GM12878 (cell line): Measurements from ENCODE around the gene CNTN4.

ENCODE experiments used
- CHD4 ChIP-seq: fragments of 200-600 bp; sonication (generic); IDR thresholded peaks from 2 replicates; pipeline ENCODE4 v1.6.1; 2016; ENCODE audit warnings: mild to moderate bottlenecking
- EZH2 ChIP-seq: IDR thresholded peaks from 2 replicates; pipeline ENCODE4 v1.6.1; 2012; ENCODE audit warnings: low read depth, mild to moderate bottlenecking, control low read depth, inconsistent platforms, low read length, borderline replicate concordance; ENCODE audit not compliant: control insufficient read depth
- HDAC2 ChIP-seq: fragments of 200-600 bp; sonication (generic); IDR thresholded peaks from 2 replicates; pipeline ENCODE4 v1.6.1; 2017
- JUNB ChIP-seq: IDR thresholded peaks from 2 replicates; pipeline ENCODE4 v1.6.1; 2016; ENCODE audit warnings: antibody characterized with exemption, mild to moderate bottlenecking
- JUND ChIP-seq: IDR thresholded peaks from 2 replicates; pipeline ENCODE4 v1.6.1; 2012; ENCODE audit warnings: low read depth, mild to moderate bottlenecking, low read length, improper control_type of control experiment, moderate library complexity
- TF ChIP-seq, protein P1 (sequence below), 3 experiments: IDR thresholded peaks in 2 of 3; conservative IDR thresholded peaks in 1 of 3; 2 replicates each; pipeline ENCODE4 v1.5.1; 2011; ENCODE audit warnings: low read depth in 3 of 3, low read length in 3 of 3, mild to moderate bottlenecking in 3 of 3, control low read depth in 2 of 3, moderate library complexity in 2 of 3, inconsistent platforms in 1 of 3, mixed read lengths in 1 of 3; ENCODE audit not compliant: control insufficient read depth in 2 of 3, insufficient read depth in 1 of 3; ENCODE audit errors: extremely low read depth in 1 of 3
- TF ChIP-seq, protein P2 (sequence below): fragments of 450-650 bp; IDR thresholded peaks from 2 replicates; pipeline ENCODE4 v1.6.1; 2018; ENCODE audit warnings: mild to moderate bottlenecking, low read depth, moderate library complexity; ENCODE audit not compliant: partially characterized antibody
- TF ChIP-seq, protein P3 (sequence below): IDR thresholded peaks from 2 replicates; pipeline ENCODE4 v1.6.1; 2012; ENCODE audit warnings: mild to moderate bottlenecking, low read depth, low read length
- TF ChIP-seq, protein P4 (sequence below): fragments of 450-650 bp; IDR thresholded peaks from 2 replicates; pipeline ENCODE4 v1.6.1; 2017; ENCODE audit warnings: mild to moderate bottlenecking, moderate library complexity

DNA sequence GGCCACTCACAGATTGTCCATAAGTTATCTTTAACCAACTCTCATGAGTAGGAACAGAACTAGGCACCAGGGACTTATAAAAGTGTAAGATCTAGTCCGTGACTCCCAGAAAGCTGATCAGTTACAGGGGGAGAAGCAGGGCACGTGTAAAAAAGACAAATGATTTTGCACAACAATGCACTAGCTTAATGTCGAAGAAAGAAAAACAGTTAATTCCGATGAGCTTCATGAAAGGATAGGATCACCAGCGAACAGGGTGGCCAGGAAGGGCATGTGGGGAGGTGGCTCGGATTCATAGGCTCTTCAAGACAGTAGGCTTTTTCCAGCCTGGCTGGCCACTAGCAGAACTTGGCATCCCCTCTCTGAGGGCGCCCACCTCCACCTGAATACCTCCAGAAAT, 921.5 kb downstream of the CNTN4 start:
- TF ChIP-seq, protein P1, sequence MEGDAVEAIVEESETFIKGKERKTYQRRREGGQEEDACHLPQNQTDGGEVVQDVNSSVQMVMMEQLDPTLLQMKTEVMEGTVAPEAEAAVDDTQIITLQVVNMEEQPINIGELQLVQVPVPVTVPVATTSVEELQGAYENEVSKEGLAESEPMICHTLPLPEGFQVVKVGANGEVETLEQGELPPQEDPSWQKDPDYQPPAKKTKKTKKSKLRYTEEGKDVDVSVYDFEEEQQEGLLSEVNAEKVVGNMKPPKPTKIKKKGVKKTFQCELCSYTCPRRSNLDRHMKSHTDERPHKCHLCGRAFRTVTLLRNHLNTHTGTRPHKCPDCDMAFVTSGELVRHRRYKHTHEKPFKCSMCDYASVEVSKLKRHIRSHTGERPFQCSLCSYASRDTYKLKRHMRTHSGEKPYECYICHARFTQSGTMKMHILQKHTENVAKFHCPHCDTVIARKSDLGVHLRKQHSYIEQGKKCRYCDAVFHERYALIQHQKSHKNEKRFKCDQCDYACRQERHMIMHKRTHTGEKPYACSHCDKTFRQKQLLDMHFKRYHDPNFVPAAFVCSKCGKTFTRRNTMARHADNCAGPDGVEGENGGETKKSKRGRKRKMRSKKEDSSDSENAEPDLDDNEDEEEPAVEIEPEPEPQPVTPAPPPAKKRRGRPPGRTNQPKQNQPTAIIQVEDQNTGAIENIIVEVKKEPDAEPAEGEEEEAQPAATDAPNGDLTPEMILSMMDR (IDR thresholded peaks at IDR 0.05 in 2 of 3, conservative IDR thresholded peaks at IDR 0.05 in 1 of 3; ENCODE audit: control insufficient read depth in 2 of 3, extremely low read depth in 1 of 3, insufficient read depth in 1 of 3, low read depth in 3 of 3, low read length in 3 of 3) = no peak
- TF ChIP-seq JUNB (no peak), JUND (no peak), CHD4 (no peak), EZH2 (no peak), HDAC2 (no peak)
- TF ChIP-seq, protein P2, sequence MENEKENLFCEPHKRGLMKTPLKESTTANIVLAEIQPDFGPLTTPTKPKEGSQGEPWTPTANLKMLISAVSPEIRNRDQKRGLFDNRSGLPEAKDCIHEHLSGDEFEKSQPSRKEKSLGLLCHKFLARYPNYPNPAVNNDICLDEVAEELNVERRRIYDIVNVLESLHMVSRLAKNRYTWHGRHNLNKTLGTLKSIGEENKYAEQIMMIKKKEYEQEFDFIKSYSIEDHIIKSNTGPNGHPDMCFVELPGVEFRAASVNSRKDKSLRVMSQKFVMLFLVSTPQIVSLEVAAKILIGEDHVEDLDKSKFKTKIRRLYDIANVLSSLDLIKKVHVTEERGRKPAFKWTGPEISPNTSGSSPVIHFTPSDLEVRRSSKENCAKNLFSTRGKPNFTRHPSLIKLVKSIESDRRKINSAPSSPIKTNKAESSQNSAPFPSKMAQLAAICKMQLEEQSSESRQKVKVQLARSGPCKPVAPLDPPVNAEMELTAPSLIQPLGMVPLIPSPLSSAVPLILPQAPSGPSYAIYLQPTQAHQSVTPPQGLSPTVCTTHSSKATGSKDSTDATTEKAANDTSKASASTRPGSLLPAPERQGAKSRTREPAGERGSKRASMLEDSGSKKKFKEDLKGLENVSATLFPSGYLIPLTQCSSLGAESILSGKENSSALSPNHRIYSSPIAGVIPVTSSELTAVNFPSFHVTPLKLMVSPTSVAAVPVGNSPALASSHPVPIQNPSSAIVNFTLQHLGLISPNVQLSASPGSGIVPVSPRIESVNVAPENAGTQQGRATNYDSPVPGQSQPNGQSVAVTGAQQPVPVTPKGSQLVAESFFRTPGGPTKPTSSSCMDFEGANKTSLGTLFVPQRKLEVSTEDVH = no peak
- TF ChIP-seq, protein P3, sequence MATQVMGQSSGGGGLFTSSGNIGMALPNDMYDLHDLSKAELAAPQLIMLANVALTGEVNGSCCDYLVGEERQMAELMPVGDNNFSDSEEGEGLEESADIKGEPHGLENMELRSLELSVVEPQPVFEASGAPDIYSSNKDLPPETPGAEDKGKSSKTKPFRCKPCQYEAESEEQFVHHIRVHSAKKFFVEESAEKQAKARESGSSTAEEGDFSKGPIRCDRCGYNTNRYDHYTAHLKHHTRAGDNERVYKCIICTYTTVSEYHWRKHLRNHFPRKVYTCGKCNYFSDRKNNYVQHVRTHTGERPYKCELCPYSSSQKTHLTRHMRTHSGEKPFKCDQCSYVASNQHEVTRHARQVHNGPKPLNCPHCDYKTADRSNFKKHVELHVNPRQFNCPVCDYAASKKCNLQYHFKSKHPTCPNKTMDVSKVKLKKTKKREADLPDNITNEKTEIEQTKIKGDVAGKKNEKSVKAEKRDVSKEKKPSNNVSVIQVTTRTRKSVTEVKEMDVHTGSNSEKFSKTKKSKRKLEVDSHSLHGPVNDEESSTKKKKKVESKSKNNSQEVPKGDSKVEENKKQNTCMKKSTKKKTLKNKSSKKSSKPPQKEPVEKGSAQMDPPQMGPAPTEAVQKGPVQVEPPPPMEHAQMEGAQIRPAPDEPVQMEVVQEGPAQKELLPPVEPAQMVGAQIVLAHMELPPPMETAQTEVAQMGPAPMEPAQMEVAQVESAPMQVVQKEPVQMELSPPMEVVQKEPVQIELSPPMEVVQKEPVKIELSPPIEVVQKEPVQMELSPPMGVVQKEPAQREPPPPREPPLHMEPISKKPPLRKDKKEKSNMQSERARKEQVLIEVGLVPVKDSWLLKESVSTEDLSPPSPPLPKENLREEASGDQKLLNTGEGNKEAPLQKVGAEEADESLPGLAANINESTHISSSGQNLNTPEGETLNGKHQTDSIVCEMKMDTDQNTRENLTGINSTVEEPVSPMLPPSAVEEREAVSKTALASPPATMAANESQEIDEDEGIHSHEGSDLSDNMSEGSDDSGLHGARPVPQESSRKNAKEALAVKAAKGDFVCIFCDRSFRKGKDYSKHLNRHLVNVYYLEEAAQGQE = no peak
- TF ChIP-seq, protein P4, sequence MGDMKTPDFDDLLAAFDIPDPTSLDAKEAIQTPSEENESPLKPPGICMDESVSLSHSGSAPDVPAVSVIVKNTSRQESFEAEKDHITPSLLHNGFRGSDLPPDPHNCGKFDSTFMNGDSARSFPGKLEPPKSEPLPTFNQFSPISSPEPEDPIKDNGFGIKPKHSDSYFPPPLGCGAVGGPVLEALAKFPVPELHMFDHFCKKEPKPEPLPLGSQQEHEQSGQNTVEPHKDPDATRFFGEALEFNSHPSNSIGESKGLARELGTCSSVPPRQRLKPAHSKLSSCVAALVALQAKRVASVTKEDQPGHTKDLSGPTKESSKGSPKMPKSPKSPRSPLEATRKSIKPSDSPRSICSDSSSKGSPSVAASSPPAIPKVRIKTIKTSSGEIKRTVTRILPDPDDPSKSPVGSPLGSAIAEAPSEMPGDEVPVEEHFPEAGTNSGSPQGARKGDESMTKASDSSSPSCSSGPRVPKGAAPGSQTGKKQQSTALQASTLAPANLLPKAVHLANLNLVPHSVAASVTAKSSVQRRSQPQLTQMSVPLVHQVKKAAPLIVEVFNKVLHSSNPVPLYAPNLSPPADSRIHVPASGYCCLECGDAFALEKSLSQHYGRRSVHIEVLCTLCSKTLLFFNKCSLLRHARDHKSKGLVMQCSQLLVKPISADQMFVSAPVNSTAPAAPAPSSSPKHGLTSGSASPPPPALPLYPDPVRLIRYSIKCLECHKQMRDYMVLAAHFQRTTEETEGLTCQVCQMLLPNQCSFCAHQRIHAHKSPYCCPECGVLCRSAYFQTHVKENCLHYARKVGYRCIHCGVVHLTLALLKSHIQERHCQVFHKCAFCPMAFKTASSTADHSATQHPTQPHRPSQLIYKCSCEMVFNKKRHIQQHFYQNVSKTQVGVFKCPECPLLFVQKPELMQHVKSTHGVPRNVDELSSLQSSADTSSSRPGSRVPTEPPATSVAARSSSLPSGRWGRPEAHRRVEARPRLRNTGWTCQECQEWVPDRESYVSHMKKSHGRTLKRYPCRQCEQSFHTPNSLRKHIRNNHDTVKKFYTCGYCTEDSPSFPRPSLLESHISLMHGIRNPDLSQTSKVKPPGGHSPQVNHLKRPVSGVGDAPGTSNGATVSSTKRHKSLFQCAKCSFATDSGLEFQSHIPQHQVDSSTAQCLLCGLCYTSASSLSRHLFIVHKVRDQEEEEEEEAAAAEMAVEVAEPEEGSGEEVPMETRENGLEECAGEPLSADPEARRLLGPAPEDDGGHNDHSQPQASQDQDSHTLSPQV = no peak
